ENCODE measurements around the gene COQ8A.
A peak's percentile ranks its signal among the peaks of the same experiment; 100 is the strongest.
"Not testable (repeated sequence)": the region's sequence is repeated elsewhere in the genome, so short reads cannot be mapped to it uniquely, and the experiment has no call there.

COQ8A gene

DNA sequence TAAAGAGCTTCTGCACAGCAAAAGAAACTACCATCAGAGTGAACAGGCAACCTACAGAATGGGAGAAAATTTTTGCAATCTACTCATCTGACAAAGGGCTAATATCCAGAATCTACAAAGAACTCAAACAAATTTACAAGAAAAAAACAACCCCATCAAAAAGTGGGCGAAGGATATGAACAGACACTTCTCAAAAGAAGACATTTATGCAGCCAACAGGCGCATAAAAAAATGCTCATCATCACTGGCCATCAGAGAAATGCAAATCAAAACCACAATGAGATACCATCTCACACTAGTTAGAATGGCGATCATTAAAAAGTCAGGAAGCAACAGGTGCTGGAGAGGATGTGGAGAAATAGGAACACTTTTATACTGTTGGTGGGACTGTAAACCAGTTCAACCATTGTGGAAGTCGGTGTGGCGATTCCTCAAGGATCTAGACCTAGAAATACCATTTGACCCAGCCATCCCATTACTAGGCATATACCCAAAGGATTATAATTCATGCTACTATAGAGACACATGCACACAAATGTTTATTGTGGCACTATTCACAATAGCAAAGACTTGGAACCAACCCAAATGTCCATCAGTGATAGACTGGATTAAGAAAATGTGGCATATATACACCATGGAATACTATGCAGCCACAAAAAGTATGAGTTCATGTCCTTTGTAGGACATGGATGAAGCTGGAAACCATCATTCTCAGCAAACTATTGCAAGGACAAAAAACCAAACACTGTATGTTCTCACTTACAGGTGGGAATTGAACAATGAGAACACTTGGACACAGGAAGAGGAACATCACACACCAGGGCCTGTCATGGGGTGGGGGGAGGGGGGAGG lies 10.6 kb upstream of the COQ8A start:
- DNase-seq (ENCODE audit: low read depth) = not testable (repeated sequence)

DNA sequence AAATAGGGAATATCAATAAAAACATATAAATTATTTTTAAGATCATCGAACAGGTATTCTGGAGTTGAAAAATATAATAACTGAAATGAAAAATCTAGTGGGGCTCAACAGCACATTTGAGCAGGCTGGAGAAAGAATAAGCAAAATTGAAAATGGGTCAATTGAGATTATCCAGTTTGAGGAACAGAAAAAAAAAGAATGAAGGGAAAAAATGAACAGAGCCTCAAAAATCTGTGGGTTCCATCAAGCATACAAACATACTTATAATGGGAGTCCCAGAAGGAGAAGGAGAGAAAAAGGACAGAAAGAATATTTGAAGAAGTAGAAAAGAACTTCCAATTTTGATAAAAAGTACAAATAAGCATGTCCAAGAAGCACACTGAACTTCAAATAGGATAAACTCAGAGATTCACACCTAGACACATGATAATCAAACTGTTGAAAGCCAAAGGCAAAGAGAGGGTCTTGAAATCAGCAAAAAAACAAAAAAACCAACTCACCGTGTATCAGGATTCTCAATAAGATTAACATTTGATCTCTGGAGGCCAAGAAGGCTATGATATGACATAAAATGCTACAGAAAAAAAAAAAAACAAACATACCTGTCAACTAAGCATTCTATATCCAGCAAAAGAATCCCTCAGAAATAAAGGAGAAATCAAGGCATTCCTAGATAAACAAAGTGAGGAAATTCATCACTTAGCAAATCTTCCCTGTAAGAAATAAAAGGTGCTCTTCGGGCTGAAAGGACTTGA lies 5.4 kb upstream of the COQ8A start:
- DNase-seq (ENCODE audit: low read depth) = no peak

GRCh38 chr1:226937940-226938725 lies 2.0 kb upstream of the COQ8A start:
- no peak for DNase-seq (ENCODE audit: low read depth)

DNA sequence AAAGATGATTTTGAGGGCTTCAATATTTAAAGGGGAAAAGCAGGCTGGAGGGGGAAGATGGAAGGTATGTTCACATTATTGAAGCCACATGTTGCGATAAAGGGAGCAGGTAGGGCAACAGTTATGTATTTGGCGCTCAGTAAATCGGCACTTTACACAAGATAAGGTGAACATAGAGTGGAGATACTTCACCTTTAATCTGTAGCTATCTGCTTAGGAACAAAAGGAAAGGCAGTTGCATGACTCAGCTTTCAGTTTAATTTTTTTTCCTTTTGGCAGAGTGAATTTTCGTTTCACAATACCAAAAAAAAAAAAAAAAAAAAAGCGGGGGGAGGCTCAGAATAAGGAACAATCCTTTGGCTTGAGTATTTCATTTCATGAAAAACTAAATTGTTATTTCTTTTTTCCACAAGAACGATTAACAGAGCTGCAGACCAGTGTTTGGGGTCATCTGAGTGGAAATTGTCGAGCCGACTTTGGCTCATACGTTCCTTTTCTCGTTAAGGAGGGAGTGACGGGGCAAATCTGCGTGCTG lies 1.1 kb upstream of the COQ8A start:
- DNase-seq (ENCODE audit: low read depth) = peak; percentile 36

GRCh38 chr1:226939438-226940028 lies 561 bp upstream of the COQ8A start:
- no peak for DNase-seq (ENCODE audit: low read depth)

GRCh38 chr1:226940806-226941067 lies 643 bp downstream of the COQ8A start:
- DNase-seq (ENCODE audit: low read depth) = no peak

GRCh38 chr1:226942392-226942791 lies 2.3 kb downstream of the COQ8A start:
- DNase-seq (ENCODE audit: low read depth) = no peak

GRCh38 chr1:226943156-226943555 lies 3.1 kb downstream of the COQ8A start:
- DNase-seq (ENCODE audit: low read depth) = no peak

DNA sequence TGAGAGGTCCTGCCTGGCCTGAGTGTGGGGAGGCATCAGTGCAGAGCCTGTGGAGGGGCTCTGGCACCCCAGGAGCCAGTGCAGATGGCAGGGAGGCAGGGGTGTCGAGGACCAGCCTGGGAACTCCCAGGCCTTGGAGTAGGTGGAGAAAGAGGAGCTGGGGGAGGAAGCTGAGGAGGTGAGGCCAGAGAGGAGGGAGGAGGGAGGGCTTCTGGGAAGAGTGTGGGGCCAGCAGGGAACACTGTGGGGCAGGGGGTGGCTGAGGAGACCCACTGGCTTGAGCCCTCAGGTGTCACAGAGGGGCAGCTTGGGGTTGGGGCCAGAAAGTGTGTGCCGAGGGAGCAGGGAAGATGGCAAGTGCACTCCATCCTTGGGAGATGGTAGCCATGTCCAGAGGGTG lies 3.8 kb downstream of the COQ8A start:
- DNase-seq (ENCODE audit: low read depth) = no peak

DNA sequence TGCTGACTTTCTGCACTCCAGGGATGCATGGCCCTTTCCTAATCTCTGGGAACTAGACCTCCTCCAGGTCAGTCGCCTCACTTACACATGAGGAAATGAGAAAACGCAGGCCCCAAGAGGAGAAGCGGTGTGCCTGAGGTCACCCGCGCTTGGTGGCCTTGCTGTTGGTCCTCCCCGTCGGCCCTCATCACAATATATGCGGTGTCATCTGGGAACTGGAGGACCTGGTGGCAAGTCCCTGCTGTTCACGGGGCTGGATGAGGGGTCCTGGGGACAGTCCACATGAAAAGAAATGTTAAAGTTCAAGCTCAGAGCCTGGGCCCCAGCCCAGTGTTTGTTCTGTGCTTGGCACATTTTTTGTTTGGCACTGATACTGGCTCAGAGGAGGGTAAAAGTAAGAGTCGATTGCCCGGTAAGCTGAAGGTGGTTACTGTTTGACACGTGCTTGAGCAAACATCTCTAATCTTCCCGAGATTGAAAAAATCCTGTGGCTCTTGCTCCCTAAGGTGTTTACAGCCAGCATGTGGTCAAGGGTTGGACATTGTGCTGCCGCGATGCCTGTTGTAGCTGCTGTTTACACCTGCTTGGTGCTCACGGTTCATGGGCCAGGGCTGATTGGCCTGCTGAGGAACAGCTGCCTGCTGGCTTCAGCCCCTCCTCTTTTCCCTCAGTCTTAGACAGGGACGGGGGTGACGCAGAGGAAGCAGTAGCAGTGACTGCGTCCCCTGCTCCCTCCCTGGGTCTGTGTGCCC lies 5.2 kb downstream of the COQ8A start:
- no peak for DNase-seq (ENCODE audit: low read depth)

DNA sequence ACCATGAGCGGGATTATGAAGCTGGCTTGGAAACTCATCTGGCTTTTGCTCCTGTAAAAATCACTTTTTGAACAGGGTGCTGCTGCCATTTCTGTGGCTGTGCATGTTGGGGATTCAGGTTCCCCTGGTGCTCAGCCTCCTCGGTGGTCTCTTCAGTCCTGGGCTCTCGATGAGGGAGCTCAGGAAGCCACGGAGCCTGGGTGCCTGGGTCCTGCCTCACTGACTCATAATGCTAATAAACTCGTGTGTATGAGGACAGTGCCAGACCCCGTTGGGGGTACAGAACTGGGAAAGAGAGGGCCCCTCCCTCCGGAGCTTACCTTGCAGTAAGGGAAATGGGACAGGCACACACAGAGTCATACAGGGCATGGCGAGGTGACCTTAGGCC lies 5.8 kb downstream of the COQ8A start:
- DNase-seq (ENCODE audit: low read depth) = no peak

DNA sequence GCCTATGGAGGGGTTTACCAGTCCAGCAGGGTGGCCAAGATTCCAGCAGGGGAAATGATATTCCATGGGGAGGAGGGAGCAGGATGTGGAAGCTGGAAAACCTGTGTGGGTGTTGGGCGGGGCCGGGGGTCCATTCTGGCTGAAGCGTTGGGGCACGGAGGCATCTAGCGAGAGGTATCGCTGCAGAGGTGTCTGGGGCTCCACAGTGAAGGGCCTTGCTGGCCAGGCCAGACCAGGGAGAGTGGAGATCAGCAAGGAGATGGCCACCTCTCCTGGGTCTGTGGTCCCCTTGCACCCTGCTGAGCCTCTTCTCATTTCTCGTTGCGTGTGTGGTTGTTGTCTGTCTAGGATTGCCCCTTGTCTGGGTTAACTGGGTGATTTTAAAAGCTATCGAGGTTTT lies 6.2 kb downstream of the COQ8A start:
- no peak for DNase-seq (ENCODE audit: low read depth)

GRCh38 chr1:226946841-226947240 lies 6.7 kb downstream of the COQ8A start:
- DNase-seq (ENCODE audit: low read depth) = no peak

GRCh38 chr1:226948051-226948450 lies 8.0 kb downstream of the COQ8A start:
- no peak for DNase-seq (ENCODE audit: low read depth)

DNA sequence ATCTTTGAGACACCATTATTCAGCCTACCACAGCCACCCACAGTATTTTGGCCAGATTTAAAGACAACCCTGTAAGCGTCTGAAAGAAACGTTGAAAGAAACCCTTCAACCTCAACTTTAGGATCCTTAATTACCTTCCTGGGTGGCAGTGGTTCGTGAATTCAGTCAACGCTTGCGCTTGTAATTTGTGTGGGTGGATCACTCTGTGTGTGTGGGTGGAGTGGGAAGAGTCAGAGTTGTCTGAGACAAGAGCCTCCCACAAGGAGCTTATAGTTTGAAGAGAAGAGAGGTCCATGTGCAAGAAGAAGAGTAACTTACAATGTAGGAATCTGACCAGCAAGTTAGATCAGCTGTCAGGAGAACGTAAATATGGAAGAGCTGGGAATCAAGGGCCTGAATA lies 8.4 kb downstream of the COQ8A start:
- no peak for DNase-seq (ENCODE audit: low read depth)

GRCh38 chr1:226948996-226949395 lies 8.9 kb downstream of the COQ8A start:
- no peak for DNase-seq (ENCODE audit: low read depth)

DNA sequence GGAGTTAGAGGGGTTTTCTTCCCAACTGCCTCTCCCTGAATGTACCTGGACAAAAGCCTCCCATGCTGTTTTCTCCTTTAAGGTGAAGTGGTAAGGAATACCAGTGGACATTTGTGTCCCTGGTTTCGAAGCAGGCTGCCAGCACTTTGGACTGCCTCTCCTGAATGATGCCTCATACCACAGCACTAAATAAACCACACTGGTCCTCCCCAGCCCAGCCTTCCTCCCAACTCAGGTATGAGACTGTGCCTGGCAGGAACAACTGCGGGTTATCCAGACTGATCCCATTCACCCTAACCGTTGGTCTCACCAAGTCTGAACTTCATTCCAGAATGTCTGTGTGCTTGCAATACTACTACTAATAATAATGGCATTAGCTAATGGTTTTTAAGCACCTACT lies 9.3 kb downstream of the COQ8A start:
- no peak for DNase-seq (ENCODE audit: low read depth)

DNA sequence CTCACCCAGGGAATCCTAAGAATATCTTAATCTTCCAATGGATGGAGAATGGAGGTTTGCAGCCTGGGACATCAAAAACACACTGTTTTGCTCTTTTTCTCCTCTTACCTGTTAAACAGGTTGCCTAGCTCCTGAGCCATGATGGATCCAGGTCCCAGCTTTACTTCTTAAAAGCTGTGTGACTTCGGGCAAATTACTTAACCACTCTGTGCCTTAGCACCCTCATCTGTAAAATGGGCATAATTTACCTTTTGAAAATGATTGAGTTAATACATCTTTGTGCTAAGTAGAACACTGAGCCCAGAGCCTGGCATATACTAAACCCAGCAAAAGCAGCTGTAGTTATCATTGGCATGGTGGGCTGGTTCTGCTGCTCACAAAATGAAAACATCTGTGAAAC lies 10.2 kb downstream of the COQ8A start:
- no peak for DNase-seq (ENCODE audit: low read depth)

GRCh38 chr1:226950871-226951270 lies 10.8 kb downstream of the COQ8A start:
- DNase-seq (ENCODE audit: low read depth) = no peak

DNA sequence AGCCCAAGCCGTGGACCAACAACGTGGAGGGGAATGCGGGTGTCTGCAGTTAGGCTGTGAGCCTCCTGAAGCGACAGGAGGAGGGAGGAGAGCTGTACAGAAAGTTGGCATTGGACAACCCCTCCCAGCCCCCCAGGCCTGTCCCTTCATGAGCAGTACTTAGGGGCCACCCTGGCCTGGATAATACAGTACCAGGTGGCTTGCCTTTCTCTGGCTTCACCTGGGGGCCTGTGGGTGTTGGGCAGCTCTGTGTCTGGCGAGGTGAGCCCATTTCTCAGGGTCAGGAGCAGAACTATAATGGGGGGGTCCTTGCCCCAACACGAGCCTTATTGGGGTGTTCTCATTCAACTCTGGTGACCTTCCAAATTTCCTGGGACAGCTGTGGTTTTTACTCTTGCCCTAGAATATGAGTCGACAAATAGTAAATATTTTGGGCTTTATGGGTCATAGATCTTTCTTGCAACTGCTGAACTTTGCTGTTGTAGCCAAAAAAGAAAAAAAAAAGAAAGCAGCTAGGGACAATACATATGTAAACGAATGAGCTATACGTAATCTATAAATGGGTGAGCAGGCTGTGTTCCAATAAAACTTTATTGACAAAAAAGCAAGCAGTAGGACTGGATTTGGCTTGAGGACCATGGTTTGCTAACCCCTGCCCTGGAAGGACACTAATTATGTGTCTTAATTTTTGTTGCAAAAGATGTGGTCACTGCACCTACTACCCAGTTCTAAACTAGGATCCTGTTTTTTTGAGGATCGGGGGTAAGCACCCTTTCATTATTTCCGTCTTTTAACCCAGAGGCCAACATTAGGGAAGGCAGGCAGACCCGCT lies 11.4 kb downstream of the COQ8A start:
- no peak for DNase-seq (ENCODE audit: low read depth)

- no peak for DNase-seq (ENCODE audit: low read depth)
Measured at GRCh38 chr1:226952118-226952441, 12.0 kb downstream of the COQ8A start.

Data from fibroblast of the conjunctiva (primary cell).